Transverse colon (tissue), 4 donors: ENCODE measurements around the gene HIVEP2. TPM values are rescaled to one million over a fixed set of nuclear protein-coding genes. Genes with fewer than 3 reads are reported as not detected.

ENCODE experiments used
- DNase-seq: peaks from one replicate; pipeline ENCODE4 v3.0.0-alpha.2; 2019
- H3K27ac ChIP-seq, 4 donors: fragments of 200-600 bp; sonication (generic); 2 replicates each; pipeline ENCODE4 v1.5.1; 2016 to 2018; ENCODE audit warnings: inconsistent platforms in 4 of 4
- H3K27me3 ChIP-seq: fragments of 200-600 bp; sonication (generic); 2 replicates; pipeline ENCODE4 v1.5.1; 2017; ENCODE audit warnings: inconsistent platforms
- H3K36me3 ChIP-seq, 4 donors: fragments of 200-600 bp; sonication (generic); 2 replicates each; pipeline ENCODE4 v1.5.1; 2017 to 2019; ENCODE audit warnings: inconsistent platforms in 4 of 4
- H3K4me1 ChIP-seq, 4 donors: fragments of 200-600 bp; sonication (generic); 2 replicates each; pipeline ENCODE4 v1.5.1; 2017 to 2020; ENCODE audit warnings: inconsistent platforms in 4 of 4
- H3K4me3 ChIP-seq, 4 donors: fragments of 200-600 bp; sonication (generic); 1 replicate in 1 of 4; 2 replicates in 3 of 4; pipeline versions ENCODE4 v1.5.1 to v1.6.1; 2017 to 2019; ENCODE audit warnings: inconsistent platforms in 4 of 4
- H3K9me3 ChIP-seq, 2 donors: fragments of 200-600 bp; sonication (generic); 2 replicates each; pipeline ENCODE4 v1.5.1; 2017 to 2019; ENCODE audit warnings: inconsistent platforms in 2 of 2
- EP300 ChIP-seq: sonication (generic); formaldehyde crosslinking; IDR thresholded peaks from one replicate; pipeline ENCODE4 v1.6.1; 2017; ENCODE audit warnings: antibody characterized with exemption, low read depth
- POLR2A ChIP-seq: fragments of 450-650 bp; IDR thresholded peaks from one replicate; pipeline ENCODE4 v1.6.1; 2016; ENCODE audit warnings: antibody characterized with exemption, mild to moderate bottlenecking, moderate library complexity
- POLR2AphosphoS5 ChIP-seq, 3 donors: sonication (generic); formaldehyde crosslinking; IDR thresholded peaks; one replicate each; pipeline ENCODE4 v1.6.1; 2016; ENCODE audit warnings: antibody characterized with exemption in 3 of 3
- WGBS, 2 donors: methylation state at CpG; one replicate each; pipeline ENCODE4 v1.1.5; 2018; ENCODE audit warnings: low coverage in 1 of 2; 5-methylcytosine and 5-hydroxymethylcytosine counted together
- in situ Hi-C, 4 donors: fragments of 200-750 bp; cut with MboI; loops; one replicate each; pipeline versions ENCODE4 v1.15.0 to v1.15.1; 2017; ENCODE audit warnings: low sequenced_read_pairs in 3 of 4, low pct_ligation_motif_present in 1 of 4, low pct_unique_long_range_greater_than_20kb in 1 of 4
- intact Hi-C: fragments of 100-400 bp; cut with DNase I; formaldehyde crosslinking; loops from one replicate; pipeline ENCODE4 v1.15.1; 2023; ENCODE audit warnings: low total_unique reads
- total RNA-seq, 4 donors: library from RNA; depleted of rRNA; stranded (reverse); fragments of >200 nt; gene quantifications; one replicate each; pipeline ENCODE4 v1.1.0, GENCODE V29; 2016
- TF ChIP-seq, protein P1 (sequence below), 5 experiments: fragments of 200-600 bp in 3 of 5; fragments of 450-650 bp in 2 of 5; sonication (generic) in 3 of 5; IDR thresholded peaks; 1 replicate in 2 of 5; 2 replicates in 3 of 5; pipeline ENCODE4 v1.5.1; 2016 to 2017; ENCODE audit warnings: antibody characterized with exemption in 5 of 5, inconsistent platforms in 3 of 5, mild to moderate bottlenecking in 2 of 5, moderate library complexity in 1 of 5

HIVEP2 gene
- total RNA-seq, 4 donors from 2014 or later: 10.0 to 22.5 (median 13.7) TPM

DNA sequence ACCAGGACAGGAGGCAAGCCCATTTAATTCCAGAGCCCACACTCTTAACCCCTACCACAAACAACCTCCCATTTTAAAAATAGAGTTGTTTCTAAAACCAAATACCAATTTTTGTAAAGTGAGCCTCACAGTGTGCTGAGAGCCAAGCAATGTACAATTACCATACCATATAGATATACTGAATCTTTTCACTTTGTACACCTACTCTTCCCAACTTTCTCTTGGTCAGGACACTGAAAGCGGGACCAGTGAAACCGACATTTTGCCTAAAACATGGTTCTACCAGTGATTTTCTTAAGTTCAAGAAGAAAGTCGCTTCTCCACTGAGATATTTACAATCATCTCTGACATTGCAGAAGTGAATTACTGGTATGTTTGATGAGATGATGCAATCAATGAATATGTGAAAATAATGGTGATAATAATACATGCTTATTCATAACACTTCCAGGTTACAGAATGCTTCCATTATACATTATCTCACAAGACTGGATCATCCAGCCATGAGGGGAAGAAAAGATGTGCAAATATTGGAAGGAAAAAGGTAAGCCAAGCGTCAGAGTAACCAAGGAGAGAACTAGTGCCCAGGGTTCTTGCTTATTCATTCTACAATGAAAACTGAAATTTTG, 74.1 kb downstream of the HIVEP2 start:
- DNase-seq: no peak
- WGBS, 2 donors: 86 to 96% methylated on average over 3 to 4 of the region's 4 CpGs
- Histone ChIP-seq H3K4me3 (no peak overlapping the region), H3K9me3 (no peaks in the 10 kb centered on the region), H3K36me3 (no peaks in the 10 kb centered on the region), H3K27me3 (no peaks in the 10 kb centered on the region), H3K27ac (no peak overlapping the region), H3K4me1 (peaks cover 5 to 43% (median 33%) of the 10 kb centered on the region in 4 donors)
- no peak for TF ChIP-seq POLR2AphosphoS5 (IDR thresholded peaks at IDR 0.05)
- no peak for TF ChIP-seq EP300
- no peak for TF ChIP-seq POLR2A
- TF ChIP-seq, protein P1, sequence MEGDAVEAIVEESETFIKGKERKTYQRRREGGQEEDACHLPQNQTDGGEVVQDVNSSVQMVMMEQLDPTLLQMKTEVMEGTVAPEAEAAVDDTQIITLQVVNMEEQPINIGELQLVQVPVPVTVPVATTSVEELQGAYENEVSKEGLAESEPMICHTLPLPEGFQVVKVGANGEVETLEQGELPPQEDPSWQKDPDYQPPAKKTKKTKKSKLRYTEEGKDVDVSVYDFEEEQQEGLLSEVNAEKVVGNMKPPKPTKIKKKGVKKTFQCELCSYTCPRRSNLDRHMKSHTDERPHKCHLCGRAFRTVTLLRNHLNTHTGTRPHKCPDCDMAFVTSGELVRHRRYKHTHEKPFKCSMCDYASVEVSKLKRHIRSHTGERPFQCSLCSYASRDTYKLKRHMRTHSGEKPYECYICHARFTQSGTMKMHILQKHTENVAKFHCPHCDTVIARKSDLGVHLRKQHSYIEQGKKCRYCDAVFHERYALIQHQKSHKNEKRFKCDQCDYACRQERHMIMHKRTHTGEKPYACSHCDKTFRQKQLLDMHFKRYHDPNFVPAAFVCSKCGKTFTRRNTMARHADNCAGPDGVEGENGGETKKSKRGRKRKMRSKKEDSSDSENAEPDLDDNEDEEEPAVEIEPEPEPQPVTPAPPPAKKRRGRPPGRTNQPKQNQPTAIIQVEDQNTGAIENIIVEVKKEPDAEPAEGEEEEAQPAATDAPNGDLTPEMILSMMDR (IDR thresholded peaks at IDR 0.05): no peak
- in situ Hi-C loops (no loop called here), intact Hi-C loops (no loop called here)

DNA sequence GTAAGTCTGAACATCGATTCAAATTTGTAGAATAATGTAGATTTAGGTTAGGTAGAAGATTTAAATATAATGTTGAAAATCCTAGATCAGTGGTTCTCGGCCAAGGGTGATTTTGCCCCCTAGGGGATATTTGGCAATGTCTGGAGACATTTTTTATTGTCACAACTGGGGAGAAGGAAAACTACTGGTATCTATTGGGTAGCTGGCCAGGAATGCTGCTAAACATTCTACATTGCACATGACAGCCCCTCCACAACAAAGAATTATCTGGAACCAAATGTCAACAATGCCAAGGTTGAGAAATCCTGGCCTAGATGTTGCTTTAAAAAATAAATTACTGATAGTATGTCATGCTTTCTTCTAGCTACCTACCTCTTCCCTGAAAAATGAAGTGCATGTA, 76.1 kb downstream of the HIVEP2 start:
- in situ Hi-C loops: no loop called here
- intact Hi-C loops: no loop called here
- Histone ChIP-seq H3K4me3 (no peak overlapping the region), H3K36me3 (no peaks in the 10 kb centered on the region), H3K27ac (no peak overlapping the region), H3K9me3 (no peaks in the 10 kb centered on the region), H3K27me3 (no peaks in the 10 kb centered on the region), H3K4me1 (peaks cover 5 to 39% (median 28%) of the 10 kb centered on the region in 4 donors)
- WGBS, 2 donors: 94 to 96% methylated on average over 2 of the region's 2 CpGs
- no peak for TF ChIP-seq EP300
- DNase-seq: no peak

DNA sequence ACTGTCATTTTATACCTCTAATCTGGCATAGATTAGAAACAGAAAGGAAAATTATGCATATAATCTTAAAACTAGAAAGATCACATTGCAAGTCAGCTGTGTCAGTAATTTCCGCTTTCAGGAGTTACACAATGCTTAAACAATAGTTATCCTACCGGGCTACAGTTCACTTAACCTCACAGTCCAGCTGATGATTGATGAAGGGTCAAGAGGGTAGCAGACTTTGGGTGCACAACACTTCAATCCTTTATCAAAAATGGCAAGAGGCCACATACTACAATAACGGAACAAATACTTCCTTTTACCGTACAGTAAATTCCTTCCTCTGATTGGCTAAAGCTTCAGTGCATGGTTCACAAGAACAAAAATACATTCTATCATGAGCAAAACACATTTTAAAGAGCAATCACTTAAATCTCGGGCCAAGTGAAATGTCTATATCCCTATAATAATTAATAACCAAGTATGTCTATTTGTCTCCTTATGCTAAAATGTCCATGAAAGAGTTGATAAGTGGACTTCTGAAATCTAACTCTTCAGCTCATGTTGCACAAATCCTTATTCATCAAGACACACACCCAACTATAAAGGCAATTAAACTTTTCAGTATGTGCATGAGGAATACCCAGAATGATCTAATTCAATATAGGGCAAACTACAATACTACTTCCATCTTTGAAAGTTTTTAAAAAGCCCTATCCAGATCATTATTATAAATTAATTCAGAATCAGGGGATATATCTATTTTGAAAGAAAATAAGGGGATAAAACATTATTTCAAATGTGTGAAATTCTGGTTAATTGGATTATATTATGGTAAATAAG, 76.8 kb downstream of the HIVEP2 start:
- in situ Hi-C loops: no loop called here
- H3K27ac ChIP-seq: peak overlapping the region in 1 of 4 donors; percentile 1
- no peaks in the 10 kb centered on the region for H3K27me3 ChIP-seq
- H3K9me3 ChIP-seq: no peaks in the 10 kb centered on the region
- intact Hi-C loops: no loop called here
- no peak for TF ChIP-seq EP300
- TF ChIP-seq POLR2AphosphoS5 (IDR thresholded peaks at IDR 0.05): peak in 1 of 3 donors; percentile 17
- H3K4me3 ChIP-seq: no peak overlapping the region
- H3K4me1 ChIP-seq: peaks cover 5 to 39% (median 27%) of the 10 kb centered on the region in 4 donors
- 39 to 46% methylated on average over 5 of the region's 5 CpGs for WGBS, 2 donors
- DNase-seq: no peak
- H3K36me3 ChIP-seq: no peaks in the 10 kb centered on the region

DNA sequence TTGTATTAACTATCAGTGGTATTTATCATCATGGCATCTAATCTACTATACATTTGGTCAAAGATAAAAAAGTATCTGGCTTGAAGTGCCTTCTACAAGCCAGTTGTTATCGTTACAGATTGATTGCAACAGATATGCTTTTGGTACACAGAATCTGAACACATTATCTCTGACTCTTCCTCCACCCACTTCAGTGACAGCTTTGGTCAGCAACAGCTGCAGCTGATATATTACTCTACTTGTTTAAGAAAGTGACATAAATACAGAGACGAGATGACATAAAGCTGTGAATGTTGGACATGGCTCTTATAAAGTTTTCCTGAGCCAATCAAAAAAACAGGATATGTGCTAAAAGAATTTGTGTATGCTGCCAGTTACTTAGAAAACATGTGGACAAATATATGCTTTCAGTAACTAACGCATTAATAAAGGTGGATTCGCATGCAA, 77.6 kb downstream of the HIVEP2 start:
- TF ChIP-seq EP300 (no peak), POLR2AphosphoS5 (IDR thresholded peaks at IDR 0.05) (no peak), POLR2A (no peak)
- TF ChIP-seq, protein P1 (IDR thresholded peaks at IDR 0.05): no peak
- in situ Hi-C loops: no loop called here
- 52 to 73% methylated on average over 3 to 4 of the region's 4 CpGs for WGBS, 2 donors
- Histone ChIP-seq H3K27ac (peak overlapping the region in 1 of 4 donors; percentile 1), H3K36me3 (no peaks in the 10 kb centered on the region), H3K4me3 (no peak overlapping the region), H3K4me1 (peaks cover 5 to 32% (median 19%) of the 10 kb centered on the region in 4 donors), H3K9me3 (no peaks in the 10 kb centered on the region), H3K27me3 (no peaks in the 10 kb centered on the region)
- intact Hi-C loops: no loop called here
- no peak for DNase-seq

DNA sequence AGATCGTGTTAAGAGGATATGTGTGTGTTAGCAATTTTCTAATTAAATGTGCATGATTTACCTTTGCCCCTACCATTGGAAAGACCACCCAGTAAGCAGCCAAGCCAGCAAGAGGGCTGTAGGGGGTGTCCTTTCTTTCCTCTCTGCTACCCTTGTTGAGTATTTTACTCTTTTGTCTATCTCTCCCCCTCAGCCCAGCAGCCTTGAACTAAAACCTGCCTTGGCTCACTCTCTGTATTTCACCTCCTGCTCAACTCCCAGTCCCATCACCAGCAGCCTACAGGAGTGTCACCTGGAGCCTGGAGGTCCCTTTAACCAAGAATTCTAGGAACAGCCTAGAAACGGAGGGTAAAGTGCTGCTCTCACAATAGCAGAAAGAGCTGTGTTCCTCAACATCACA, 81.0 kb downstream of the HIVEP2 start:
- 56 to 67% methylated on average over 2 of the region's 2 CpGs for WGBS, 2 donors
- TF ChIP-seq, protein P1 (IDR thresholded peaks at IDR 0.05): no peak
- TF ChIP-seq POLR2A (no peak), POLR2AphosphoS5 (IDR thresholded peaks at IDR 0.05) (no peak), EP300 (no peak)

More for the DNA sequence above, 81.0 kb downstream of the HIVEP2 start:
- DNase-seq: no peak
- no peak overlapping the region for H3K27ac ChIP-seq
- in situ Hi-C loops: no loop called here
- no peaks in the 10 kb centered on the region for H3K9me3 ChIP-seq
- no peak overlapping the region for H3K4me3 ChIP-seq
- intact Hi-C loops: no loop called here
- H3K4me1 ChIP-seq: peaks cover 0 to 17% (median 12%) of the 10 kb centered on the region in 4 donors
- H3K36me3 ChIP-seq: no peaks in the 10 kb centered on the region
- no peaks in the 10 kb centered on the region for H3K27me3 ChIP-seq
